RCC 7860 (cell line): Measurements from ENCODE around the gene CYYR1.
A peak's percentile ranks its signal among the peaks of the same experiment; 100 is the strongest.

ENCODE experiments used
- DNase-seq: peaks from one replicate; pipeline ENCODE4 v3.0.0-alpha.2; 2015; ENCODE audit warnings: low spot score
- FAIRE-seq: peaks from 2 replicates; lab custom pipeline; 2012; peaks lifted over from hg19 to GRCh38; lab: Jason Lieb, UNC

CYYR1 gene

GRCh38 chr21:26554365-26554764 is 18.7 kb downstream of the CYYR1 start:
- no peak for FAIRE-seq
- DNase-seq: no peak

- FAIRE-seq (no peak), DNase-seq (no peak)
Observed at GRCh38 chr21:26553898-26554297, 19.2 kb downstream of the CYYR1 start.

GRCh38 chr21:26550326-26550725 is 22.8 kb downstream of the CYYR1 start:
- FAIRE-seq (peak; percentile 12), DNase-seq (no peak)

- DNase-seq (no peak), FAIRE-seq (no peak)
Observed at GRCh38 chr21:26546446-26547097, 26.5 kb downstream of the CYYR1 start.

GRCh38 chr21:26544201-26544775 is 28.8 kb downstream of the CYYR1 start:
- no peak for DNase-seq
- FAIRE-seq: no peak

- DNase-seq: no peak
- FAIRE-seq: no peak
Observed at GRCh38 chr21:26540651-26541050, 32.4 kb downstream of the CYYR1 start.

GRCh38 chr21:26539566-26539965 is 33.5 kb downstream of the CYYR1 start:
- DNase-seq: no peak
- no peak for FAIRE-seq

- FAIRE-seq (no peak), DNase-seq (no peak)
Observed at GRCh38 chr21:26534517-26534916, 38.6 kb downstream of the CYYR1 start.

- DNase-seq (no peak), FAIRE-seq (no peak)
Observed at GRCh38 chr21:26532208-26532607, 40.9 kb downstream of the CYYR1 start.

GRCh38 chr21:26529526-26529925 is 43.6 kb downstream of the CYYR1 start:
- DNase-seq: no peak
- FAIRE-seq: no peak

- no peak for DNase-seq
- no peak for FAIRE-seq
Observed at GRCh38 chr21:26528882-26529281, 44.2 kb downstream of the CYYR1 start.

GRCh38 chr21:26522704-26523103 is 50.4 kb downstream of the CYYR1 start:
- FAIRE-seq (no peak), DNase-seq (no peak)

- FAIRE-seq (no peak), DNase-seq (no peak)
Observed at GRCh38 chr21:26519142-26519541, 53.9 kb downstream of the CYYR1 start.

GRCh38 chr21:26515257-26515656 is 57.8 kb downstream of the CYYR1 start:
- DNase-seq (no peak), FAIRE-seq (no peak)

- DNase-seq (peak; percentile 16), FAIRE-seq (no peak)
Observed at GRCh38 chr21:26513212-26513611, 59.9 kb downstream of the CYYR1 start.

GRCh38 chr21:26512664-26513063 is 60.4 kb downstream of the CYYR1 start:
- DNase-seq (no peak), FAIRE-seq (no peak)

GRCh38 chr21:26508903-26509302 is 64.2 kb downstream of the CYYR1 start:
- FAIRE-seq (no peak), DNase-seq (no peak)

GRCh38 chr21:26506956-26507355 is 66.1 kb downstream of the CYYR1 start:
- DNase-seq (no peak), FAIRE-seq (no peak)

GRCh38 chr21:26505211-26505610 is 67.9 kb downstream of the CYYR1 start:
- DNase-seq (no peak), FAIRE-seq (no peak)

GRCh38 chr21:26503414-26503813 is 69.7 kb downstream of the CYYR1 start:
- FAIRE-seq (no peak), DNase-seq (no peak)

- DNase-seq (no peak), FAIRE-seq (no peak)
Observed at GRCh38 chr21:26501495-26502021, 71.5 kb downstream of the CYYR1 start.

GRCh38 chr21:26499495-26499894 is 73.6 kb downstream of the CYYR1 start:
- FAIRE-seq (no peak), DNase-seq (no peak)
